Panc1 (cell line): ENCODE results near the gene WDFY3. TPM values are rescaled to one million over a fixed set of nuclear protein-coding genes. Genes with fewer than 3 reads are reported as not detected.

Source experiments
- ATAC-seq: fragments of 200-7000 bp; cut with Tn5 transposase; 2 replicates; pipeline ENCODE4 v1.9.1; 2020; ENCODE audit warnings: mild to moderate bottlenecking, moderate library complexity
- BruUV-seq: library from RNA; stranded (reverse); fragments of 400-500 nt; replicated peaks from 2 replicates; lab custom pipeline; 2021; lab: Mats Ljungman, UMichigan
- CTCF ChIA-PET: fragments of 300-600 bp; sonication (Branson Sonifier 250); formaldehyde crosslinking; loops from one replicate; lab custom pipeline; 2022; ENCODE audit warnings: antibody characterized with exemption; lab: Charles Lee
- POLR2A ChIA-PET: fragments of 300-600 bp; sonication (Branson Sonifier 250); formaldehyde crosslinking; loops from one replicate; lab custom pipeline; 2022; ENCODE audit warnings: antibody characterized with exemption; lab: Charles Lee
- DNase-seq: peaks from one replicate; pipeline ENCODE4 v3.0.0-alpha.2; 2010; ENCODE audit warnings: low read depth, low spot score
- H3K27ac ChIP-seq: 2 replicates; pipeline ENCODE4 v1.5.1; 2011; ENCODE audit warnings: mild to moderate bottlenecking, low read length, inconsistent platforms
- H3K27me3 ChIP-seq: fragments of 200-500 bp; sonication (Bioruptor generic); 2 replicates; pipeline ENCODE4 v1.6.0; 2014; ENCODE audit warnings: low read length, inconsistent platforms; ENCODE audit not compliant: control insufficient read depth, insufficient read depth
- H3K36me3 ChIP-seq: fragments of 200-500 bp; sonication (Bioruptor generic); 2 replicates; pipeline ENCODE4 v1.5.1; 2014; ENCODE audit warnings: inconsistent platforms, mild to moderate bottlenecking, low read length, moderate library complexity; ENCODE audit not compliant: control insufficient read depth, insufficient read depth
- H3K4me1 ChIP-seq: 2 replicates; pipeline ENCODE4 v1.5.1; 2011; ENCODE audit warnings: inconsistent platforms, mild to moderate bottlenecking, low read length, moderate library complexity; ENCODE audit not compliant: control insufficient read depth, insufficient read depth
- H3K4me3 ChIP-seq, 2 experiments: 2 replicates each; pipeline ENCODE4 v1.5.1; 2011 to 2012; ENCODE audit warnings: low read depth in 2 of 2, low read length in 2 of 2, mild to moderate bottlenecking in 2 of 2, inconsistent platforms in 1 of 2, moderate library complexity in 1 of 2
- H3K9me3 ChIP-seq: fragments of 200-500 bp; sonication (Bioruptor generic); 2 replicates; pipeline ENCODE4 v1.5.1; 2014; ENCODE audit warnings: low read depth, mild to moderate bottlenecking, inconsistent platforms, low read length, moderate library complexity; ENCODE audit not compliant: control insufficient read depth, insufficient read depth
- CTCF ChIP-seq: fragments of 450-650 bp; IDR thresholded peaks from 2 replicates; pipeline ENCODE4 v1.5.1; 2017; ENCODE audit warnings: mild to moderate bottlenecking
- POLR2AphosphoS5 ChIP-seq: IDR thresholded peaks from 2 replicates; pipeline ENCODE4 v1.6.1; 2012; ENCODE audit warnings: mild to moderate bottlenecking, low read depth, low read length, moderate library complexity
- REST ChIP-seq, 2 experiments: IDR thresholded peaks; 2 replicates each; pipeline ENCODE4 v1.6.1; 2011 to 2012; ENCODE audit warnings: low read depth in 2 of 2, control low read depth in 1 of 2, low read length in 1 of 2, mild to moderate bottlenecking in 1 of 2, moderate library complexity in 1 of 2; ENCODE audit not compliant: insufficient read depth in 1 of 2
- SIN3A ChIP-seq: IDR thresholded peaks from 2 replicates; pipeline ENCODE4 v1.6.1; 2012; ENCODE audit warnings: low read depth, mild to moderate bottlenecking, low read length, moderate library complexity, borderline replicate concordance; ENCODE audit not compliant: insufficient read depth
- TCF7L2 ChIP-seq: IDR thresholded peaks from 2 replicates; pipeline ENCODE4 v1.6.1; 2011; ENCODE audit warnings: mild to moderate bottlenecking, low read depth, low read length, inconsistent platforms
- in situ Hi-C: cut with HindIII; loops from 2 replicates; pipeline ENCODE4 v1.10.0; 2016; ENCODE audit warnings: low sequenced_read_pairs, low pct_unique_long_range_greater_than_20kb
- intact Hi-C: fragments of 100-400 bp; cut with micrococcal nuclease; formaldehyde crosslinking; loops from one replicate; pipeline ENCODE4 v1.10.0; 2022; ENCODE audit not compliant: unreplicated experiment
- total RNA-seq: library from RNA; stranded (reverse); gene quantifications from one replicate; pipeline ENCODE4 v1.2.1, GENCODE V29; 2021; ENCODE audit not compliant: unreplicated experiment

WDFY3 gene
- total RNA-seq, 1 experiment from 2014 or later: 47.8 TPM

DNA sequence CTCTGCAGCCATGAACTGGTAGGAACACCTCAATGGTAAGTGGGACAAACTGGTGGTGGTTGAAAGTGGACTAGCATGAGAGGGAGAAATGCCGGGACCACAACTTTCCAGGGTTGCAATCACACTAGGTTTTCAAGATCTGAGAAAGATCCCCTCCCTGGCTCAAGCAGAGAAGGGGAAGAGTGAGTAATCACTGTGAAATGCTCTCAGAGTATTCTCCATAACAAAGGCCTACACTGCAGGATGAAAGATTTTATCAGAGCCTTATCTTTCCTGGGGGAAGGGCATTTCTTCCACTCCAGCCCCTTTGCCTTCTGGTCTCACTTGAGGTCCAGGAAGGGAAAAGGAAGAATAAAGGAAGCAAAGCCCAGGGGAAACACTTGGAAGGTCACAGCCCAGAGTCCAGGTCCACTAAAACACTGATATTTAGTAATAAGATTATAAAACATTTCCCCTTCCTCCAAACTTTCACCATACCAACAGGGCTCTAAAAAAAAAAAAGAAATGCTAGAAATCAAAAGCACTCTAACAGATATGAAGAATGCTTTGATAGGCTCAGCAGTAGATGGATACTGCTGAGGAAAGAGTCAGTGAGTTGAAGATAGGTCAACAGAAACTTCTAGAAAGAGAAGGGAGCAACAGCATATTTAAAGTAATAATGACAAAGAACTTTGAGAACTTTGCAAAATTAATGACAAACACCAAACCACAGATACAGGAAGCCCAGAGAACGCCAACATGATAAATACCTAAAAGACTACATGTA is 95.9 kb downstream of the WDFY3 start:
- Histone ChIP-seq H3K4me3 (no peak overlapping the region), H3K4me1 (no peaks in the 10 kb centered on the region), H3K27ac (no peak overlapping the region), H3K36me3 (no peaks in the 10 kb centered on the region), H3K27me3 (no peaks in the 10 kb centered on the region), H3K9me3 (no peaks in the 10 kb centered on the region)
- BruUV-seq: no TSS peak
- no peak for DNase-seq
- intact Hi-C loops (no loop called here), in situ Hi-C loops (no loop called here)
- ATAC-seq: peak; percentile 53; the same call in 1 of the 2 replicates
- CTCF ChIA-PET: no interaction called here
- TF ChIP-seq CTCF (no peak), TCF7L2 (no peak), REST (IDR thresholded peaks at IDR 0.05; ENCODE audit: insufficient read depth in 1 of 2, low read depth in 2 of 2, low read length in 1 of 2) (no peak), POLR2AphosphoS5 (no peak), SIN3A (no peak)
- POLR2A ChIA-PET: interaction anchor here (0.6 kb wide), 1 partner anchor 30 kb away, joined by 3 read pairs; no protein-coding TSS in a partner anchor

DNA sequence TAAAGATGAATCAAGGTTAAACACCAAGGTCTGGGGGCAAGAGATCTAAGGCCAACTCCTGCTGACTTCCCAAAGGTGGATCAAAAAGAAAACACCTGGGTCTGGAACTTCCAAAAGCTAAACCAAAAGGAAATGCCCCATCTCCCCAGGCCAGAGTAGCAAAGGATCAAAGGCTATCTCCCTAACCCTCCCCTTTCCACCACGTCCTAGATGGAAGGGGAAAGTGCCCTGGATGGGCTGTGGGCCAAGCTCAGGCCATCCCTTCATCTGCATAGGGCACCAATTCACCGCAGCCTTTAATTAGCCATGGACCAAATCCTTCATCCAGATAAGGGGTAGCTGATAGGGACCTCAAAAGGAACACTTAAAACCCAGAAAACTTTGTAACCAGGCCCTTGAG is 100.2 kb downstream of the WDFY3 start:
- Histone ChIP-seq H3K4me3 (no peak overlapping the region), H3K9me3 (no peaks in the 10 kb centered on the region), H3K27me3 (no peaks in the 10 kb centered on the region), H3K36me3 (no peaks in the 10 kb centered on the region), H3K27ac (no peak overlapping the region), H3K4me1 (no peaks in the 10 kb centered on the region)
- BruUV-seq: no TSS peak
- ATAC-seq (no peak), DNase-seq (no peak)
- intact Hi-C loops: no loop called here
- in situ Hi-C loops: no loop called here
- TF ChIP-seq CTCF (no peak), POLR2AphosphoS5 (no peak), TCF7L2 (no peak), SIN3A (no peak), REST (IDR thresholded peaks at IDR 0.05; ENCODE audit: insufficient read depth in 1 of 2, low read depth in 2 of 2, low read length in 1 of 2) (no peak)
- POLR2A ChIA-PET: no interaction called here
- CTCF ChIA-PET: no interaction called here
